SJSA1 (cell line): ENCODE data around the gene CBARP. TPM values are rescaled to one million over a fixed set of nuclear protein-coding genes. Genes with fewer than 3 reads are reported as not detected.
A peak's percentile ranks its signal among the peaks of the same experiment; 100 is the strongest.

ENCODE experiments used
- DNase-seq, 2 experiments: peaks; one replicate each; pipeline ENCODE4 v3.0.0-alpha.2; 2015 to 2020; ENCODE audit warnings: low spot score in 2 of 2, low read depth in 1 of 2
- H3K27ac ChIP-seq: fragments of 250-450 bp; sonication (Bioruptor Pico); 2 replicates; pipeline ENCODE4 v1.5.1; 2020; ENCODE audit warnings: mild to moderate bottlenecking, moderate library complexity
- H3K27me3 ChIP-seq: fragments of 250-450 bp; sonication (Bioruptor Pico); replicated peaks from 2 replicates; pipeline ENCODE4 v1.5.1; 2020; ENCODE audit warnings: mild to moderate bottlenecking, moderate library complexity
- H3K36me3 ChIP-seq: fragments of 250-450 bp; sonication (Bioruptor Pico); 2 replicates; pipeline ENCODE4 v1.5.1; 2020; ENCODE audit warnings: mild to moderate bottlenecking
- H3K4me1 ChIP-seq: fragments of 250-450 bp; sonication (Bioruptor Pico); replicated peaks from 2 replicates; pipeline ENCODE4 v1.6.1; 2021; ENCODE audit warnings: mild to moderate bottlenecking
- H3K4me3 ChIP-seq: fragments of 250-450 bp; sonication (Bioruptor Pico); 2 replicates; pipeline ENCODE4 v1.5.1; 2020; ENCODE audit warnings: mild to moderate bottlenecking
- H3K9me3 ChIP-seq: fragments of 250-450 bp; sonication (Bioruptor Pico); replicated peaks from 2 replicates; pipeline ENCODE4 v1.5.1; 2020; ENCODE audit warnings: mild to moderate bottlenecking
- total RNA-seq: library from RNA; depleted of rRNA; stranded (reverse); fragments of >200 nt; shearing (Covaris generic); gene quantifications from 2 replicates; pipeline ENCODE4 v1.2.3, GENCODE V29; 2014; rRNA removed

Gene CBARP, protein sequence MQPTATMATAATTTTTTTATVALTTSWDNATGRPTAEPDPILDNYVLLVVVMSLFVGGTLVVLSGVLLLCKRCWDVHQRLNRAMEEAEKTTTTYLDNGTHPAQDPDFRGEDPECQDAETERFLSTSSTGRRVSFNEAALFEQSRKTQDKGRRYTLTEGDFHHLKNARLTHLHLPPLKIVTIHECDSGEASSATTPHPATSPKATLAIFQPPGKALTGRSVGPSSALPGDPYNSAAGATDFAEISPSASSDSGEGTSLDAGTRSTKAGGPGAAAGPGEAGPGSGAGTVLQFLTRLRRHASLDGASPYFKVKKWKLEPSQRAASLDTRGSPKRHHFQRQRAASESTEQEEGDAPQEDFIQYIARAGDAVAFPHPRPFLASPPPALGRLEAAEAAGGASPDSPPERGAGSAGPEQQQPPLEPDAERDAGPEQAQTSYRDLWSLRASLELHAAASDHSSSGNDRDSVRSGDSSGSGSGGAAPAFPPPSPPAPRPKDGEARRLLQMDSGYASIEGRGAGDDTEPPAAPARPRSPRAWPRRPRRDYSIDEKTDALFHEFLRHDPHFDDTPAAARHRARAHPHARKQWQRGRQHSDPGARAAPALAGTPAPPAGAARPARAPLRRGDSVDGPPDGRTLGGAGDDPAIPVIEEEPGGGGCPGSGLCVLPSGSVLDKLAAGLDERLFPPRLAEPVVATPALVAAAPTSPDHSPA
- total RNA-seq, result 0.50 and 1.6 TPM in 2 replicates

DNA sequence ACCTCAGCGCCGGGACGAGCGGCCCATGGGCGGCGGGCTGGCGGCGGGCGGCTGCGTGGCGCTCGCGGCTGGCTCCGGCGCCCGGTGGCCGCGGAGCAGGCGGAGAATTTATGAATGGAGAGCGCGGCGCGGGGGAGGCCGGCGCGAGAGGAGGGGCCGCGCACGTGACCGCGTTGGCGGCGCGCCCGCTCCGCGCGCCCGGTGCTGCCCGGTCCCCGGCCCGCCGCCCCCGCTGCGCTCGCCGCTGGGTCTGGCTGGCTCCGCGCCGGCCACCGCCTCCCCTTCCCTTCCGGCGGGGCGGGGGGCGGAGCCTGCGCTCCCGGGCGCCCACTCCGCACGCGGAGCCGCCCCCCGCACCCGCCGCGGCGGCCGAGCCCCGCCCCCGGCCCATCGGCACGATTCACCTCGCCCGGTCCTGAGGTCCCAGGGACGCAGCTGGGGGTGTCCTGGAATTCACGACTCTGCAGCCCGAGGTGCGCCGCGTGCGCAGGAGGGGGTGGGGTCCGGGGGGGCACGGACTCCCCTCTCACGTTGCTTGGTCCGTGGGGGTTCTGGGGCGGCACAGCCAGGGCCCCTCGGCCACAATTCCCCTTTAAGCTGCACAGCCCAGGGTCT, at the start of gene CBARP:
Gene CBARP (minus strand): TSS at position 252 of the 615 bp plus-strand sequence. CDS start 1,905 bp downstream, outside the sequence.
- peaks cover 14% of the 10 kb centered on the region for H3K36me3 ChIP-seq
- no peak within 1 kb of the TSS for H3K27ac ChIP-seq
- DNase-seq, result no peak

GRCh38 chr19:1286487-1287353, 48.9 kb upstream of the CBARP start:
- peaks cover 80% of the 10 kb centered on the region for H3K27me3 ChIP-seq
- no peaks in the 10 kb centered on the region for H3K9me3 ChIP-seq
- H3K4me1 ChIP-seq, result peaks cover 16% of the 10 kb centered on the region; the same call in 1 of the 2 replicates
- H3K27ac ChIP-seq, result no peak overlapping the region
- no peak for DNase-seq
- no peaks in the 10 kb centered on the region for H3K36me3 ChIP-seq
- no peak overlapping the region for H3K4me3 ChIP-seq

More for the DNA sequence above, at the start of gene CBARP:
- H3K9me3 ChIP-seq, result no peaks in the 10 kb centered on the region
- peaks cover 56% of the 10 kb centered on the region for H3K4me1 ChIP-seq
- peaks cover 5% of the 10 kb centered on the region for H3K27me3 ChIP-seq
- H3K4me3 ChIP-seq, result peak within 1 kb of the TSS; percentile 51

GRCh38 chr19:1285737-1286360, 48.0 kb upstream of the CBARP start, which contains the start of gene EFNA2:
EFNA2 (plus strand) TSS chr19:1285873; CDS start chr19:1286169, 296 bp downstream.
- no peaks in the 10 kb centered on the region for H3K9me3 ChIP-seq
- no peak within 1 kb of the TSS for H3K4me3 ChIP-seq
- no peak within 1 kb of the TSS for H3K27ac ChIP-seq
- no peaks in the 10 kb centered on the region for H3K36me3 ChIP-seq
- DNase-seq, result no peak
- peaks cover 14% of the 10 kb centered on the region; the same call in 1 of the 2 replicates for H3K4me1 ChIP-seq
- peaks cover 72% of the 10 kb centered on the region for H3K27me3 ChIP-seq

DNA sequence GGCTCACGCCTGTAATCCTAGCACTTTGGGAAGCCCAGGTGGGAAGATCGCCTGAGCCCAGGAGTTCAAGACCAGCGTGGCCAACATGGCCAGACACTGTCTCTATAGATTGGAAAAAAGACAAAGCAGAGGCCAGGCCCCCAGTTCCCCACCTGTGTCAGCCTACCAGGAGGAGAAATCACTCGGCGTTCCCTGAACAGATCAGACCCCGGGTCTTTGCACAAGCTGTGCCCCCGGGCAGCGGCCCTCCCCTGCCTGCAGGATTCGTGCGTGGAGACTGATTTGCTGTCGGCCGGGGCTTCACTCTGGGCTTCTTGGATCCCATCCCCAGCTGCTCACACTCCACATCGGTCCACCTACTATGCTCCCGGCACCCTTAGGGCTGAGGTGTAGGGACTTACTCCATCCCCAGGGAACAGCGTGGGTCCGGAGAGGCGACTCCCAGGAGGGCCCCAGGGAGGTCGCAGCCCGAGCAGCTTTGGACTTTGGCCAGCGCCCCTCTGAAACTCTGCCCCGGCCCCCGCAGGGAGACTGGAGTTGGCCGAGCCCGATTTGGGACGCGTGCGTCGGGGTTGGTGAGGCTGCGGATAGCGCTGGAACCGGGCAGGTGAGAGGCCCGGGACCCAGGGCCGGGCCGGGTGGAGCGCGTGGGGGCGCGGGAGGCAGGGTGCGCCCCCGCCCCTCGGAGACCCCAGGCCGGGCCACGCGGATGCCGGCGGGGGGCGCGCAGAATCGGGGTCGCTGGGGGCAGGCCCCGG, 47.4 kb upstream of the CBARP start:
- no peak for DNase-seq
- peaks cover 65% of the 10 kb centered on the region for H3K27me3 ChIP-seq

GRCh38 chr19:1284293-1284978, 46.6 kb upstream of the CBARP start:
- Histone ChIP-seq H3K27me3 (peaks cover 58% of the 10 kb centered on the region), H3K4me3 (no peak overlapping the region), H3K36me3 (peaks cover 8% of the 10 kb centered on the region), H3K27ac (no peak overlapping the region), H3K4me1 (peaks cover 11% of the 10 kb centered on the region; the same call in 1 of the 2 replicates), H3K9me3 (no peaks in the 10 kb centered on the region)
- DNase-seq, result no peak

More for the DNA sequence above, 47.4 kb upstream of the CBARP start:
- Histone ChIP-seq H3K9me3 (no peaks in the 10 kb centered on the region), H3K4me3 (no peak overlapping the region), H3K4me1 (peaks cover 11% of the 10 kb centered on the region; the same call in 1 of the 2 replicates), H3K36me3 (peaks cover 1% of the 10 kb centered on the region), H3K27ac (no peak overlapping the region)

DNA sequence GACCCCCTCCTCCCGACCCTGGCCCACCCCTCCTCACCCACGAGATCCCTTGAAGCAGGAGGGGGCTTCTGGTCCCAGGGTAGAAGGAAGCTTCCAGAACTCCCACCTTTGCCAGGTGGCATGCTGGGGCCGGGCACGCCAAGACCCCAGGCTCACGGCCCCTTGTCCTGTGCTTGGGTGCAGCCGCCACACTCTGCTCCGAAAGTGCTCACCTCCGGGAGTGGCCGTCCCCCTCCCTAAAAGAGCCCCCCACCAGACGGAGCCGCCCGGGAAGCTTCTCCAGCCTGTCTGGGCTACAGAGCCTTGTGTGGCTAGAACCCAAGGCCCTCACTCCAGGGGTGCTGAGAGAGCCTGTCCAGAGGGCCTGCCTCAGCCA, 46.1 kb upstream of the CBARP start:
- no peaks in the 10 kb centered on the region for H3K9me3 ChIP-seq
- H3K4me1 ChIP-seq, result peaks cover 11% of the 10 kb centered on the region; the same call in 1 of the 2 replicates
- no peak for DNase-seq
- peaks cover 52% of the 10 kb centered on the region for H3K27me3 ChIP-seq
- no peak overlapping the region for H3K4me3 ChIP-seq
- H3K36me3 ChIP-seq, result peaks cover 14% of the 10 kb centered on the region
- no peak overlapping the region for H3K27ac ChIP-seq

GRCh38 chr19:1283207-1283916, 45.6 kb upstream of the CBARP start:
- Histone ChIP-seq H3K9me3 (no peaks in the 10 kb centered on the region), H3K4me1 (peaks cover 11% of the 10 kb centered on the region; the same call in 1 of the 2 replicates), H3K27ac (no peak overlapping the region), H3K27me3 (peaks cover 47% of the 10 kb centered on the region), H3K36me3 (peaks cover 17% of the 10 kb centered on the region), H3K4me3 (no peak overlapping the region)
- DNase-seq, result no peak

- Histone ChIP-seq H3K9me3 (no peaks in the 10 kb centered on the region), H3K27ac (no peak overlapping the region), H3K36me3 (peaks cover 21% of the 10 kb centered on the region), H3K4me1 (peaks cover 8% of the 10 kb centered on the region; the same call in 1 of the 2 replicates), H3K27me3 (peaks cover 40% of the 10 kb centered on the region), H3K4me3 (no peak overlapping the region)
- no peak for DNase-seq
Observed at GRCh38 chr19:1282588-1283206, 44.9 kb upstream of the CBARP start.

DNA sequence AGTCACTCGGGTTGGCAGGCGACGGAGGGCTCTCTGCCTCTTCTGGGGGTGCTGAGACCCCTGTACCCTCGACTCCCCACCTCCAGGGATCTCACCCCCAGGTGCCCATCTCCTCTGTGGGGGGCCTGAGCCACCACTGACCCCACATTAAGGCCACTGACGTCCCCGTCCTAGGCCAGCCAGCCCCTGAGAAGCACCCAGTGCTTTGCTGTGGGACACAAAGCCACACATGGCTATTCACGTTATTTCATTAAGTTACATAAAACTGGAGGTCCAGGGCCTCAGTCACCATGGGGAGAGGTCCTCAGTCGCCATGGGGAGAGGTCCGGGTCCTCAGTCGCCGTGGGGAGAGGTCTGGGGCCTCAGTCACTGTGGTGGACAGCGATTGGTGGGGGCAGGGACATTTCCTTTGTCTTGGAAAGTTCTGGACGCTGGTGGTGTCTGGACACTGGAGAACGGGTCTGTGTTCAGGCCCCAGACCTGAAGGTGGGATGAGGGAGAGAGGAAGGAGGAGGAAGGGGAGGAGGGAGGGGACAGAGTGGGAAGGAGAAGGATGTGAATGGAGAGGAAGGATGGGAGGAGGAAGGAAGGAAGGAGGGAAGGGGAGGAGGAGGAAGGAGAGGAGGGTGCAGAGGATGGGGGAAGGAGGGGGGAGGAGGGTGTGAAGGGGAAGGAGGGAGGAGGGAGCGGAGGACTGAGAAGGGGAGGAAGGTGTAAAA, 43.9 kb upstream of the CBARP start:
- Histone ChIP-seq H3K4me3 (no peak overlapping the region), H3K27me3 (peaks cover 31% of the 10 kb centered on the region), H3K4me1 (peaks cover 5% of the 10 kb centered on the region), H3K27ac (no peak overlapping the region), H3K9me3 (no peaks in the 10 kb centered on the region), H3K36me3 (peaks cover 29% of the 10 kb centered on the region)
- DNase-seq, result no peak

DNA sequence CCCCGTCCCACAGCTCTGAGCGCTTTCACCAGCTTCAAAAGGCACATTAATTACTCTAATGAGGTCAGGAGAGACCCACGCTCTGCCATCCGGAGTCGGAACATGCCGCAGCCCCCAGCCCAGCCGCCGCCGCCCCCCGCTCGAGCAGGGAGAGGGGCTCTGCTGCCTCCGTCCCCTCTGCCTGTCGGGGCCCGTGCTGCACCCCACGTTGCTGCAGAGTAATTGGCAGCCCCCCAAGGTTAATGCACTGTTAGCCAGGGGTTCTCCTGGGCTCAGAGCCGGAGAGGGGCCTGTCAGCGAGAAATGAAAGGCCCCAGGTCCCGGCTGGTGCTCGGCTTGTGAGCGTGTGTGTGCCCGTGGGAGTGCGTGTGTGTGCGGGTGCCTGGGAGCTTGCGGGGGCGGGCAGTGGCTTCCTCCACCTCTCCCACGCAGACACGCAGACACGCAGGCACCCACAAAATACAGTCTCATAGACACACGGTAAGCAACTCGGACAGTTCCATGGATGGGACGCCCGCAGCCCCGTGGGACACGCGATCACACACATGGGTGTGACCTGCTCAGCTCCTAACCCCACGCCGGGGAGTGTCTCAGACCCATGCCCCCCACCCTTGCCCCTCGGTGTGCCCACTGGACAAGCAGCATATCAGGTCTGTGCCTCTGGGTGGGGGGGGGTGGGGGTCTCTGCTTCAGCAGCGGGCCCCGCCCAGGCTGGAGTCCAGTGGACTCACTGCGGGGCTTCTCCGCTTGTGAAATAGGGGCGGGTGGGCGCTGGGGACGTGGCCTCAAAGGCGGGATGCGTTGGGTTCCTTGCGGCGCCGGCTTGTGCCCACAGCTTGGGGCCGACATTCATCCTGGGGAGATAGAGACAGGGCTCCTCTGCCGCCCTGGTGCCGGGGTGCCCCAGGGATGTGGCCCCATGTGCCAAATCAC, 43.1 kb upstream of the CBARP start:
- DNase-seq, result no peak
- Histone ChIP-seq H3K27me3 (peaks cover 26% of the 10 kb centered on the region), H3K4me3 (no peak overlapping the region), H3K9me3 (no peaks in the 10 kb centered on the region), H3K4me1 (peaks cover 10% of the 10 kb centered on the region), H3K36me3 (peaks cover 32% of the 10 kb centered on the region), H3K27ac (no peak overlapping the region)
